ENCODE results near the gene CABP7. TPM values are rescaled to one million over a fixed set of nuclear protein-coding genes. Genes with fewer than 3 reads are reported as not detected.
A peak's percentile ranks its signal among the peaks of the same experiment; 100 is the strongest.

CABP7 gene
- total RNA-seq, 1 donor from 2014 or later, result not detected

DNA sequence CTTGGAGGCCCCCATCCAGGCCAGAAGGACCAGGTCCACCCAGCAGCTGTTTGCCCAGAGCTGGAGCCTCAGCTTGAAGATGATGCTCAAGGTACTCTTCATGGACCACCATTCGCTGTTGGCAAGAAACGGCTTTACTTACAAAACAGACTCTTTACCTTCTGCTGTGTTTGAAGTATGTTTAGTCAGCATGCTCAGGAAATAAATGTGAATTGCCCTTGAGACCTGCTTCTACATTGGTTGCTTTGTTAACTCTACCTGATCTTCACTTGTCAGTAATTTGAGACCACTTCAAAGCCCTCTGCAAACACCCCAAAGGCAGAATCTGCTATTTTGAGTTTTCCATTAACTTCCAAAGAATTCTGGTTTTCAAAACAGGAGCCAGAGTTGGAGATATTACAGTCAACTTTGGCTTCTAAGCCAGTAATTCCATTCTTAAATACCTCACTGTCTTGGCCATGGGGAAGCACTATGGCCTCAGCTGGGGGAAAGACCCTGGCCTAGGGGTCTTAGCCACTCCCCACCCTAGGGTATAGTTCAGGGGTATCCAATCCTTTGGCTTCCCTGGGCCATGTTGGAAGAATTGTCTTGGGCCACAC is 50.0 kb downstream of the CABP7 start:
- no peaks in the 10 kb centered on the region for H3K27me3 Mint-ChIP-seq (ENCODE audit: low read depth)
- H3K27ac Mint-ChIP-seq (ENCODE audit: unreplicated experiment), result no peak overlapping the region
- H3K36me3 Mint-ChIP-seq (ENCODE audit: low read depth), result peaks cover 2% of the 10 kb centered on the region
- peaks cover 28% of the 10 kb centered on the region for H3K4me1 Mint-ChIP-seq
- TF ChIP-seq, protein P1, sequence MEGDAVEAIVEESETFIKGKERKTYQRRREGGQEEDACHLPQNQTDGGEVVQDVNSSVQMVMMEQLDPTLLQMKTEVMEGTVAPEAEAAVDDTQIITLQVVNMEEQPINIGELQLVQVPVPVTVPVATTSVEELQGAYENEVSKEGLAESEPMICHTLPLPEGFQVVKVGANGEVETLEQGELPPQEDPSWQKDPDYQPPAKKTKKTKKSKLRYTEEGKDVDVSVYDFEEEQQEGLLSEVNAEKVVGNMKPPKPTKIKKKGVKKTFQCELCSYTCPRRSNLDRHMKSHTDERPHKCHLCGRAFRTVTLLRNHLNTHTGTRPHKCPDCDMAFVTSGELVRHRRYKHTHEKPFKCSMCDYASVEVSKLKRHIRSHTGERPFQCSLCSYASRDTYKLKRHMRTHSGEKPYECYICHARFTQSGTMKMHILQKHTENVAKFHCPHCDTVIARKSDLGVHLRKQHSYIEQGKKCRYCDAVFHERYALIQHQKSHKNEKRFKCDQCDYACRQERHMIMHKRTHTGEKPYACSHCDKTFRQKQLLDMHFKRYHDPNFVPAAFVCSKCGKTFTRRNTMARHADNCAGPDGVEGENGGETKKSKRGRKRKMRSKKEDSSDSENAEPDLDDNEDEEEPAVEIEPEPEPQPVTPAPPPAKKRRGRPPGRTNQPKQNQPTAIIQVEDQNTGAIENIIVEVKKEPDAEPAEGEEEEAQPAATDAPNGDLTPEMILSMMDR (conservative IDR thresholded peaks at IDR 0.05), result no peak
- H3K9me3 Mint-ChIP-seq, result no peaks in the 10 kb centered on the region
- H3K4me3 Mint-ChIP-seq, result peak overlapping the region; percentile 76
- no peak for DNase-seq (ENCODE audit: low read depth, low spot score)

DNA sequence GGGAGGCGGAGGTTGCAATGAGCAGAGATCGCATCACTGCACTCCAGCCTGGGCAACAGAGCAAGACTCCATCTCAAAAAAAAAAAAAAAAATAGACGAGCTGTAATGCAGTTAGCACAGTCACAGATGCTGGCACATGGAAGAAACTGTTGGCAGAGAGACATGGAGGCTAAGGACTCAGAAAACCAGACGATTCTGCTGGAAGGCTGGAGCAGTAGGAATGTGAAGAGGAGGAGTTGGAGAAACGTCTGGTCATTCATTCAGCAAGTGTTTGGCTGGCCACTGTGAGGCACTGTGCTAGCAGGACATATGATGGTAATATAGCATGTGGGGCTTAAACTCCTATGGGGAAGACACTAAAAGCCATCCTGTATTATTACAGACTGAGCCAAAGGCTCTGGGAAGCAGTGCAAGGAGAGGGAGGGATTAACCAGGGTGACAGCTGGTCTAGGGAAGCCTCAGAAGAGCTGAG is 52.4 kb downstream of the CABP7 start:
- H3K4me1 Mint-ChIP-seq, result peaks cover 12% of the 10 kb centered on the region
- TF ChIP-seq, protein P1 (conservative IDR thresholded peaks at IDR 0.05), result peak; percentile 41
- no peaks in the 10 kb centered on the region for H3K27me3 Mint-ChIP-seq (ENCODE audit: low read depth)
- DNase-seq (ENCODE audit: low read depth, low spot score), result no peak
- H3K4me3 Mint-ChIP-seq, result peak overlapping the region; percentile 81
- H3K36me3 Mint-ChIP-seq (ENCODE audit: low read depth), result peaks cover 2% of the 10 kb centered on the region
- H3K9me3 Mint-ChIP-seq, result no peaks in the 10 kb centered on the region
- peak overlapping the region; percentile 9 for H3K27ac Mint-ChIP-seq (ENCODE audit: unreplicated experiment)

DNA sequence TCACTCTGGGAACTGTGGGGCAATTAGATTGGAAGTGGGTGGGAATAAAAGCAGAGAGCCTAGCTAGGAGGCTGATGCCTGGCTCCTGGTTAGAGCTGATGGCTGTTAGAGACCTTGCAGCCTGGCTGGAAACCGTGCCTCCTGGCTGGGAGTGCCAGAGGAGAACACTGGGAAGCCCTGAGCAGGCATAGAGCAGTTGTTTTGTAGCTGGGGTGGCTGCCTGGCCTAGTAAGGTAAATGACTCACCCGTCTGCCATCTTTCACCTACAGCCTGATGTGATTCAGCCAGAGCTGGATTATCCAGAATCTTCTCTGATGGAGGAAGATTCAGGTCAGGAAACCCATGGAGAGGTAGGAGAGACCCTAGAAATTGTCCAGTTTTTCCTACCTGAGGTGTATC is 53.4 kb downstream of the CABP7 start:
- H3K36me3 Mint-ChIP-seq (ENCODE audit: low read depth), result peaks cover 2% of the 10 kb centered on the region
- H3K27ac Mint-ChIP-seq (ENCODE audit: unreplicated experiment), result no peak overlapping the region
- TF ChIP-seq, protein P1 (conservative IDR thresholded peaks at IDR 0.05), result no peak
- peak overlapping the region; percentile 24 for H3K4me3 Mint-ChIP-seq
- no peaks in the 10 kb centered on the region for H3K27me3 Mint-ChIP-seq (ENCODE audit: low read depth)
- H3K4me1 Mint-ChIP-seq, result peaks cover 3% of the 10 kb centered on the region
- DNase-seq (ENCODE audit: low read depth, low spot score), result no peak
- no peaks in the 10 kb centered on the region for H3K9me3 Mint-ChIP-seq

DNA sequence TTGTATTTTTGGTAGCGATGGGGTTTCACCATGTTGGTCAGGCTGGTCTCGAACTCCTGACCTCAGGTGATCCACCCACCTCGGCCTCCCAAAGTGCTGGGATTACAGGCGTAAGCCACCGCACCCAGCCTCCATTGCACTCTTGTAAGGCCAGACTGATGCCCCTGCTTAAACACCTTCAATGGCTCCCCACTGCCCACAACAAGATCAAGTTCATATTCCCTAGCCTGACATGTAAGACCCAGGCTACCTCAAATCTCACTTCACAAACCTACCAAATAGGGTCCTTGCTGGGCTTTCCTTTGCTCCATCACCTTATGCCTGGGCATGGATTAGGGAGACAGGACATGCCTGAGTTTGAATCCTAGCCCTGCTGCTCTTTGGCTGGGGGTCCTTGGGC is 60.4 kb downstream of the CABP7 start:
- no peak overlapping the region for H3K4me3 Mint-ChIP-seq
- TF ChIP-seq, protein P1 (conservative IDR thresholded peaks at IDR 0.05), result no peak

DNA sequence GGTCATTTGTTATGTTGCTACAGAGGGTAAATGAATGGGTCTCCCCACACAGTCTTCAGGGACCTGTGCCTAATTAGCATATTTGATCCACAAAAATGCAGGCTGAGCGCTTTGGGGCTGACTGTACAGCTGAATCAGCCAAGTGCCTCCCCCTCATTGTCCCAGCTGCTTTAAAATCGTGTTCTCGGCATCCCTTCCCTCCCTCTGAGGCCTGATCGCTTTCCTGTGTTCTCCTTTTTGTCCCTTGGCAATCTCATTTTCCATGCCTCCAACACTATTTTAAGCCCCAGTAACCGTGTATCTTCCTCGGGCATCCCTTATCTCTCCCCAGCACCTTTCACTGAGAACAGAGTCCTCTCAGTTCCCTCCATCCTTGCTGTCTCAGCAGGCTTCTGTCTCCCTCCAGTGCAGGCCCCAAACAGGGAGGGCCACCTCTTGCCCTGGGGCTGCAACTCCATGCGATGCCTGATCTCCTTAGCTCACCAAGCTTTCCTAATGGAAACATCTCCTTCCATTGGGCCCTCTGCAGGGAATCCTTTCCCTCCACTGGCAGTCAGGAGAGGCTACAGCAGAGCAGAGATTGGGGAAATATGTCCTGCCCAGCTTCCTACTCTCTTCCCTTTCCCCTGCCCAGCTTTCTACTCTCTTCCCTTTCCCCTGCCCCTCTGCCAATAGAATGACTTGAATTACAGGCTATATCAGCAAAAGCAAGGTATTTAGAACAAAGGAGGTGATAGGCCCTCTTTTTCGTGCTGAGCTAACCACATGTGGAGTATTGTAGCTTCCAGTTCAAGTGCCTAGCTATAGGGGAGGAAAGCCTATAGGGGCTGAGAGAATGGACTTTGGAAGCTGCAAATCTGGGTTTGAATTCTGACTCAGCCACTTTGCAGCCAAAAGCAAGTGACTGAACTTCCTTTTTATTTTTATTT is 61.2 kb downstream of the CABP7 start:
- Mint-ChIP-seq H3K4me1 (peaks cover 21% of the 10 kb centered on the region), H3K27ac (ENCODE audit: unreplicated experiment) (peak overlapping the region; percentile 54), H3K9me3 (no peaks in the 10 kb centered on the region), H3K36me3 (ENCODE audit: low read depth) (no peaks in the 10 kb centered on the region), H3K4me3 (no peak overlapping the region), H3K27me3 (ENCODE audit: low read depth) (no peaks in the 10 kb centered on the region)
- DNase-seq (ENCODE audit: low read depth, low spot score), result no peak
- TF ChIP-seq, protein P1 (conservative IDR thresholded peaks at IDR 0.05), result no peak

More for the DNA sequence above, 60.4 kb downstream of the CABP7 start:
- DNase-seq (ENCODE audit: low read depth, low spot score), result no peak
- H3K27ac Mint-ChIP-seq (ENCODE audit: unreplicated experiment), result no peak overlapping the region
- H3K36me3 Mint-ChIP-seq (ENCODE audit: low read depth), result no peaks in the 10 kb centered on the region
- H3K4me1 Mint-ChIP-seq, result peaks cover 20% of the 10 kb centered on the region
- H3K27me3 Mint-ChIP-seq (ENCODE audit: low read depth), result no peaks in the 10 kb centered on the region
- no peaks in the 10 kb centered on the region for H3K9me3 Mint-ChIP-seq

Other genes with a start within 250 kb of the CABP7 start
- gene NEFH, start 239.8 kb upstream of the CABP7 start, total RNA-seq, result 2.9 and 3.9 TPM in 2 replicates
- 73.2 and 77.1 TPM in 2 replicates for gene THOC5, start 166.2 kb upstream of the CABP7 start, total RNA-seq
- 141 and 147 TPM in 2 replicates for gene NIPSNAP1, start 138.9 kb upstream of the CABP7 start, total RNA-seq
- 48.1 and 48.4 TPM in 2 replicates for gene NF2, start 116.4 kb upstream of the CABP7 start, total RNA-seq
- 25.3 and 26.2 TPM in 2 replicates for gene ZMAT5, start 47.0 kb downstream of the CABP7 start, total RNA-seq
- 116 and 120 TPM in 2 replicates for gene UQCR10, start 47.4 kb downstream of the CABP7 start, total RNA-seq
- gene ASCC2, start 118.3 kb downstream of the CABP7 start, total RNA-seq, result 44.6 and 45.6 TPM in 2 replicates
- gene MTMR3, start 163.2 kb downstream of the CABP7 start, total RNA-seq, result 35.3 and 37.4 TPM in 2 replicates